K562 (cell line): Measurements from ENCODE around the gene ME3.

Source experiments
- NR3C1 ChIP-seq: sonication (generic); formaldehyde crosslinking; IDR thresholded peaks from 2 replicates; pipeline ENCODE4 v1.8.1; 2022; ENCODE audit warnings: missing genetic modification reagents
- PHF8 ChIP-seq: fragments of 200-600 bp; sonication (generic); IDR thresholded peaks from 2 replicates; pipeline ENCODE4 v1.6.1; 2012; ENCODE audit warnings: mixed run types, mild to moderate bottlenecking, inconsistent platforms, low read length, moderate library complexity, borderline replicate concordance
- SMC3 ChIP-seq: conservative IDR thresholded peaks from 2 replicates; pipeline ENCODE4 v1.6.1; 2011; ENCODE audit warnings: low read depth, low read length, improper control_type of control experiment; ENCODE audit not compliant: insufficient read depth
- SREBF2 ChIP-seq: sonication (generic); formaldehyde crosslinking; IDR thresholded peaks from 2 replicates; pipeline ENCODE4 v1.4.0; 2020; ENCODE audit warnings: mild to moderate bottlenecking, missing genetic modification reagents
- TCF7 ChIP-seq: sonication (generic); IDR thresholded peaks from 2 replicates; pipeline ENCODE4 v1.6.1; 2016; ENCODE audit warnings: antibody characterized with exemption, borderline replicate concordance
- ZBTB1 ChIP-seq: sonication (generic); formaldehyde crosslinking; IDR thresholded peaks from 2 replicates; pipeline ENCODE4 v1.8.1; 2023; ENCODE audit warnings: missing genetic modification reagents, low read depth, mild to moderate bottlenecking, borderline replicate concordance

DNA sequence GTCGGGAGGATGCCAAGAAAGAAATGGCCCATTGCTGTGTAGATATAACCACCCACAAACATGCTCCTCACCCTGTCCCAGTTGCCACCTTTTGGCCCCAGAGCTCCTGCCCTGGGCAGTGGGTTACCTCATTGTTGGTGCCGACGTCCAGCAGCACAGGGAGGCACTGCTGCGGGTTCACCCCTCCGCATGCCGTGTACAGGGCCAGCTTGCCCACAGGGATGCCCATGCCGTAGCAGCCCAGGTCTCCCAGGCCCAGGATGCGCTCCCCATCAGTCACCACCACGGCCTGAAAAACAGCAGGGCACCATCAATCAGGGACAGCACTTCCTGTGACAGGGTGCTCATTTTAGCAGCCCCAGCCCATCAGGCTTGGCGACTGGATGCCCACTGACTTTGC lies 174.6 kb downstream of the ME3 start:
- TF ChIP-seq NR3C1 (CRISPR knock-in tag) (no peak), SREBF2 (CRISPR knock-in tag) (no peak), PHF8 (no peak), TCF7 (no peak), ZBTB1 (CRISPR knock-in tag) (no peak), SMC3 (no peak)
